Fibroblast of peridontal ligament (primary cell): ENCODE data around the gene LHX8.
A peak's percentile ranks its signal among the peaks of the same experiment; 100 is the strongest.
"Not testable (repeated sequence)": the region's sequence is repeated elsewhere in the genome, so short reads cannot be mapped to it uniquely, and the experiment has no call there.

Source experiments
- DNase-seq: peaks from one replicate; pipeline ENCODE4 v3.0.0-alpha.2; 2010; ENCODE audit errors: extremely low read depth

Gene LHX8

DNA sequence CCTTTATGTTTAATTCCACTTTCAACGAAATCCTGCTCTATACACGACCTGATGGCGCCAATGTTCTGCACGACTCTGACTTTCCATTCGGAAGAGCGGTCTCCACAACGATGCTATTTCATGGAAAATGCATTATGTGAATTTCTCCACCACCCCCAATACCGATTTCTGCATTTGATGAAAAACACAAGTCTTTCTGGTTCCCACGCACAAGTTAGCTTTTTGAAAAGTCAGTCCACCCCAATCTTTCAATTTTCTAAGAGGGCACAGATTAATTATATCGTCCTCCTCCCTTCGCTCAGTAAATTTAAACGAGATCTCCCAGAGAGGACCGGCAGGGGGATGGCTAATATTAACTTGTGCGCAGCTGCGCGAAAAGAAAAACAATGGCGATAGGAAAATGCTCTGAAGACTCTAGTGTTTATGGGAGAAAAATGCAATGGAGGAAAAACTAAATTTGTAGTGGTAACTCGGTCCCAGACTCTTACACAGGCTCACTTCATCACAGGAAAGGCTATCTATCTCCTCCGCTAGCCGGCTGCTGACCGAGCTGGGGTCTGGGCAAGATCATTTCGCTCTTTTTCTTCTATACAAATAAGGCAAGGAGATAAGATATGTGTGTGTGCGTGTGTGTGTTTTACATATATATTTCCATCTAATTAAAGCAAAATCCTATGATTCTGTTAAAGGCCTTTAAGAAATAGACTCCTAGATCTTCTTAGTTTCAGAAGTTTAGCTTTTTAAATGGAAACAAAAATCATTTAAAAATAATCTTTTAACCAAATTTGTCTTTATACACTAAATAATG lies 1.2 kb upstream of the LHX8 start:
- DNase-seq: peak; percentile 67

GRCh38 chr1:75134647-75135572 lies 722 bp downstream of the LHX8 start:
- peak; percentile 53 for DNase-seq

DNA sequence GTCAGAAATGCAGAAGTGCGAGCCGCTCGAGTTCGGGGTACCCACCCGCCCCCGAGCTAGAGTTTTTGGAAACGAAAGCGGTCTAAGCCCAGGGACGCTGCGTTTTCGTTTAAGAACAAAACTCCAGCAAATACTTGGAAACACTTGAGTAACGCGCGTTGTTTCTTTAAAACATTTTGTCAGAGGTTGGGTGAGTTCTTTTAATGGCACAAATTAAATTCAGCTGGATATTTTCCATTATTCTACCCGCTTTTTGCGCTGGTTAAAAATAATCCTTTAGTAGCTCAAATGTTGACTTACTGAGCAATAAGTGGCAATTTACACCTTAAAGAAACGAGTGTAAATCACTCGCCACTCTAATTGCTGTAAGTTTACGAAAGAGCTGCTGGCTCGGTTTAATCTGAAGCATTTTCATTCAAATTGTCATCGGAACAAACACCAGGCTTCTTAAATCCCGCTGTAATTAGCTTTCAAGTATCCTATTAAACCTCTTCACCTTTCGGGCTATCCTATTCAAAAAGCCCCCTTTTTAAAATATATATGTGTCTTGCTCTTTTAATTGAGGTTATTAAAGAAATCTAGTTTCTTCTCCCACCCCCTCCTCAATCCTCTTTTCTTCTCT lies 1.5 kb downstream of the LHX8 start:
- peak; percentile 52 for DNase-seq

GRCh38 chr1:75136195-75136815 lies 2.1 kb downstream of the LHX8 start:
- DNase-seq: peak; percentile 52

- DNase-seq: peak; percentile 91
These were observed 2.9 kb downstream of the LHX8 start for GRCh38 chr1:75136921-75137641.

- no peak for DNase-seq
These were observed 17.9 kb downstream of the LHX8 start for GRCh38 chr1:75152092-75152491.

GRCh38 chr1:75159154-75159553 lies 25.0 kb downstream of the LHX8 start:
- no peak for DNase-seq

GRCh38 chr1:75165264-75165663 lies 31.1 kb downstream of the LHX8 start:
- no peak for DNase-seq

GRCh38 chr1:75166821-75167220 lies 32.6 kb downstream of the LHX8 start:
- no peak for DNase-seq

DNA sequence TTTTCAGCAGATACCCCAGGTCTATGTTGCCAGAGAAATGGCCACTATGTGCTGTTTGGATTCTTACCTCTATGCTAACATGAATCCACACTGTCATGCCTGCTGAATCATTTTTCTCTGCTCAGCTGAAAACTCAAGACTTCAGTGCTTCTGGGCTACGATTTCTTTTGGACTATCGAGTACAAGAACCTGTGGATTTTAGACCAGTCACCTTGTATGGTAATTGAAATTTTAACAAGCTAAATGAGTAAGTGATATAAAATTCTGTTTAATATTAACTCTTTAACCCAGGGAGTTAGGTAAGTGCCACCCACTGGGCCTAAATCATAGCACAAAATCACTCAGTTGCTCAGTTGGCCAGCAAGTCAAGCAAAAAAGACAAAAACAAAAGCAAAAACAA lies 35.8 kb downstream of the LHX8 start:
- DNase-seq: no peak

DNA sequence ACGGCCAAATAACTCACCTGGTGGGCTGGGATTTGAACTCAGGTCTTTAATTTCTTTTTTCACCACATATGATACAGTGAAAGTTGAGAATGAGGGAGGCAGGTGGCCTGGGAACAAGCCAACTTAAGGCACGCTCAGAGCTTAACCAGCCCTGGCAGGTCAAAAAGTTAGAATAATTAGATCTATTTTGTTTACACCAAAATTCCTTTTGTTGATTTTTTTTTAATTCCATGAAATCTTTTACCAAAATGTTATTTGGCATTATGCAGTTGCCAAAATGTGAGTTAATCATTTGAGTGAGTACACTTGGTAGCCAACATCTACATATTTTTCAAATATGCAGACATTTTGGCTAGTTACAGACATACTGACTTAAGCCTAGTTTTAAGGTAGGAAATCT lies 36.8 kb downstream of the LHX8 start:
- DNase-seq: peak; percentile 77

GRCh38 chr1:75171876-75172275 lies 37.7 kb downstream of the LHX8 start:
- peak; percentile 62 for DNase-seq

GRCh38 chr1:75172556-75172955 lies 38.4 kb downstream of the LHX8 start:
- DNase-seq: peak; percentile 95

DNA sequence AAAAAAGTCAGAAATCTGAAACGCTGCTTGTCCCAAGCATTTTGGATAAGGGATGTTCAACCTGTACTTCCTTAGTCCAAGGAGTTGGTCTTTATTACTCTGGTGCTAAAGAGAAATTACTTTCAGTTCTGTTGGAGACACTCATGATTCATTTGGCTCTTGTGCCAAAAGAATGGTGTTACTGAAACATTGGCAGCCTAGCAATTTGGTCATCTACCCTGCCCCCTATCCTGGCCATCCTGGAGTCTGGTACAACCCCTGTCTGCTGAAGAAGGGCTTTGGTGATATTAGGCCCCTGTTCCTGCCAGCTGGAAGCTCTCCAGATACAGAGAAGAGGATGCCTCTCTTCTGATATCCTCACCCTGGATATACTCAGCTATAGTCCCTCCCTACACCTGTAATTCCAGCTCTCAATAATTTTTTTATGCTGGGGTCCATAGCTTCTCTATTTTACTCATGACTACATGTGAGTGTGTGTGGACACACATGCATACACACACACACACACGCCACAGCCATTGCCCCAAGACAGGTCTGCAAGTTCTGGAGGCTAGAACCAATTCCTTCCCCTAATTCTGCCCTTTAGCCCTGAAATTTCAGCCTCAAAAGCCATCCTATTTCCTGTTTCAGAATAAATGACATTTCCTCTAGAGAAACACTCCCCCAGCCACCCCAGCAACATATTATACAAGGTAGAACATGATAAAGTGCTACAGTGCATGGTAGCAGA lies 40.0 kb downstream of the LHX8 start:
- DNase-seq: peak; percentile 85

- not testable (repeated sequence) for DNase-seq
These were observed 47.2 kb downstream of the LHX8 start for GRCh38 chr1:75181214-75181955.

DNA sequence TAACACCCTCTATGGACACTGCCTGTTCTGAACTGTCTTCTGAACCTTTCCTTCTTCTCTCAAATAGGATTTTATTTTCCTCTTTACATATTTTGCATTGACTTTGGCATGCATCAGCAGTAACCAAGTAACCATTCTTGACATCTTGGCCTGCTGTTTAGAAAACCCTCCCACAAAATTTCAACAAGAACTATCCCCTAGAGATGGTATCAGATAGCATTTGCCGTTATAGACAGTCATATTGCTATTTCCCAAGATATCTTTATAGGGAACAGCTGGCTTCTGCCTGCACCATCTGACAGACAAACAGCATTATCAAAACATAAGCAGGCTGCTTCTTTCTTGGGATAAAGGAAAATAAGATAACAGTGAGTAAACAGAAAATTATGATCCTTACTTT lies 54.7 kb downstream of the LHX8 start:
- peak; percentile 97 for DNase-seq

DNA sequence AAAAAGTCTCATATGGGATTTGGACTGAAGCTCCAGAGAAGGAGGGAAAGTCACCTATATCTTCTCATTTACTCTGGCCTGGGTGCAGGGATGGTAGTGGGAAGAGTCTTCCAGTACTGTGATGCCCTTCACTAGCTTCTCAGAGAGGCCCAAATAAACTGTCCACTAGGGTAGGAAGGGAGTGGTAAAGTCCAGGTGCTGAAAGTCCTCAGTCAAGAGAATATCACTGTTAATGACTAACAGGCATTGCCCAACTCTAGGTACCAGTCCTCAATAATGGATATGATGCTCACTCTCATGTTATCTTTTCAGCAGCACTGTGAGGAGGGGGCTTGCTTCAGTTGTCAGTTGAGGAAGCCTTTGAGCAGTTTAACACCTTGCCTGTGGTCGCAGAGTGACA lies 64.0 kb downstream of the LHX8 start:
- DNase-seq: no peak

DNA sequence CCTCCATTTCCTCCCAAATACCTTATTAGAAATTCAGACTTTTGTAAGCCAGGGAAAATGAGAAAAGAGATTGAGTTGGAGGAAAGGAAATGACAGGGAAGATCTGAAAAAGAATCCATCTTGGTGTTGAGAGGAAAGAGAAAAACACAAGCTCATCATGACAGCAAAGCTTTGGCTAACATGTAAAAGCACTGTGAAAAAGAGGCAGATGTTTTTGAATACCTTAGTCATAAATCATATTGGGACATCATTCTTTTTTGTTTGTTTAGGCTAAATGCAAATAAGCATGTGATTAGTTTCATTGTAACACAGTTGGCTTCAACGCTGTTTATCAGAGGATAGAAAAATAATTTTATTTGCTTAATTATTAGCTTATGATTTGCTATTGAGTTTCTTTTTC lies 64.6 kb downstream of the LHX8 start:
- DNase-seq: peak; percentile 69

GRCh38 chr1:75202751-75203150 lies 68.6 kb downstream of the LHX8 start:
- DNase-seq: peak; percentile 79
